Activated CD8-positive, alpha-beta T cell treated with anti-CD3 and anti-CD28 coated beads for 36 hours (primary cell): ENCODE data around the gene TCF12. TPM values are rescaled to one million over a fixed set of nuclear protein-coding genes. Genes with fewer than 3 reads are reported as not detected.
"Not testable (repeated sequence)": the region's sequence is repeated elsewhere in the genome, so short reads cannot be mapped to it uniquely, and the experiment has no call there.

Source experiments
- ATAC-seq: fragments of 200-7000 bp; cut with Tn5 transposase; one replicate; pipeline ENCODE4 v1.10.0; 2021; ENCODE audit warnings: mild to moderate bottlenecking, moderate library complexity
- CTCF ChIA-PET: fragments of 350-600 bp; sonication (Branson Sonifier 250); formaldehyde crosslinking; loops from one replicate; lab custom pipeline; 2021; ENCODE audit warnings: antibody characterized with exemption; lab: Charles Lee
- POLR2A ChIA-PET: fragments of 350-600 bp; sonication (Branson Sonifier 250); formaldehyde crosslinking; loops from one replicate; lab custom pipeline; 2021; ENCODE audit warnings: antibody characterized with exemption; lab: Charles Lee
- DNase-seq: peaks from one replicate; pipeline ENCODE4 v3.0.0-alpha.2; 2020
- H3K27ac Mint-ChIP-seq: one replicate; pipeline ENCODE4 v1.8.0; 2021; ENCODE audit warnings: mild to moderate bottlenecking, mixed read lengths
- H3K27me3 Mint-ChIP-seq: one replicate; pipeline ENCODE4 v1.8.0; 2021; ENCODE audit warnings: mixed read lengths
- H3K36me3 Mint-ChIP-seq: one replicate; pipeline ENCODE4 v1.8.0; 2021; ENCODE audit warnings: low read depth, mixed read lengths
- H3K4me1 Mint-ChIP-seq: one replicate; pipeline ENCODE4 v1.8.0; 2021; ENCODE audit warnings: low read depth, mixed read lengths
- H3K4me3 Mint-ChIP-seq: one replicate; pipeline ENCODE4 v1.8.0; 2021; ENCODE audit warnings: mild to moderate bottlenecking, moderate library complexity, mixed read lengths
- H3K9me3 Mint-ChIP-seq: one replicate; pipeline ENCODE4 v1.8.0; 2021; ENCODE audit warnings: mixed read lengths
- intact Hi-C: fragments of 100-400 bp; cut with micrococcal nuclease; formaldehyde crosslinking; loops from one replicate; pipeline ENCODE4 v1.10.0; 2022
- total RNA-seq, 2 experiments: library from RNA; stranded (reverse); gene quantifications; one replicate each; pipeline ENCODE4 v1.2.3, GENCODE V29; 2021
- TF ChIP-seq, protein P1 (sequence below): fragments of 200-600 bp; IDR thresholded peaks from one replicate; pipeline ENCODE4 v1.8.0; 2022; ENCODE audit warnings: antibody characterized with exemption, mild to moderate bottlenecking

The TCF12 gene
- total RNA-seq, 2 experiments from 2014 or later = 60.5 to 67.4 TPM

DNA sequence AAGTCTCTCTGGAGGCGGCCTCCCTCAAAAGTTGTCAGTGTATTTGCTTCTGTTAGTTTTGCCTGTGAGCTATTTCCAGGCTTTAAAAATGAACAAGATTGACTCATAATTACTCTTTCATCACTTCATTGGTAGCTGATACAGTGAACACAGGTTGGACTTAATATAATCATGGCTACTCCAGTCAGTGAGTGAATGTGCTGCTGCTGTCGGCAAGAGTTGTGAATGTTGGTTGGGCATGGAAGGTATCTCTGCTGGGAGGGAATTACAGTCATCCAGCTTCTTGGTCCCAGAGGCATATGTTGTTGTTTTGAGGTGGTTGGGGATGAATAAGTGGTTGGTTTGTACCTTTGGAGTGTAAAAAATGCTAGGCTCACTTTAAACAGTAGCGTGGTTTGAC, 11.5 kb downstream of the TCF12 start:
- TF ChIP-seq, protein P1, sequence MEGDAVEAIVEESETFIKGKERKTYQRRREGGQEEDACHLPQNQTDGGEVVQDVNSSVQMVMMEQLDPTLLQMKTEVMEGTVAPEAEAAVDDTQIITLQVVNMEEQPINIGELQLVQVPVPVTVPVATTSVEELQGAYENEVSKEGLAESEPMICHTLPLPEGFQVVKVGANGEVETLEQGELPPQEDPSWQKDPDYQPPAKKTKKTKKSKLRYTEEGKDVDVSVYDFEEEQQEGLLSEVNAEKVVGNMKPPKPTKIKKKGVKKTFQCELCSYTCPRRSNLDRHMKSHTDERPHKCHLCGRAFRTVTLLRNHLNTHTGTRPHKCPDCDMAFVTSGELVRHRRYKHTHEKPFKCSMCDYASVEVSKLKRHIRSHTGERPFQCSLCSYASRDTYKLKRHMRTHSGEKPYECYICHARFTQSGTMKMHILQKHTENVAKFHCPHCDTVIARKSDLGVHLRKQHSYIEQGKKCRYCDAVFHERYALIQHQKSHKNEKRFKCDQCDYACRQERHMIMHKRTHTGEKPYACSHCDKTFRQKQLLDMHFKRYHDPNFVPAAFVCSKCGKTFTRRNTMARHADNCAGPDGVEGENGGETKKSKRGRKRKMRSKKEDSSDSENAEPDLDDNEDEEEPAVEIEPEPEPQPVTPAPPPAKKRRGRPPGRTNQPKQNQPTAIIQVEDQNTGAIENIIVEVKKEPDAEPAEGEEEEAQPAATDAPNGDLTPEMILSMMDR = no peak
- no peak overlapping the region for H3K4me3 Mint-ChIP-seq
- no peaks in the 10 kb centered on the region for H3K27me3 Mint-ChIP-seq
- peaks cover 74% of the 10 kb centered on the region for H3K4me1 Mint-ChIP-seq
- no peaks in the 10 kb centered on the region for H3K9me3 Mint-ChIP-seq
- intact Hi-C loops = loop anchor here (10.0 kb wide), 1 partner anchor 55 kb away; no protein-coding TSS in a partner anchor
- no peak for DNase-seq
- ATAC-seq = peak; percentile 22
- peak overlapping the region; percentile 34 for H3K27ac Mint-ChIP-seq
- H3K36me3 Mint-ChIP-seq = peaks cover 34% of the 10 kb centered on the region
- POLR2A ChIA-PET = interaction anchor here (0.6 to 2.2 kb wide), 5 partner anchors 10 to 370 kb away, joined by 3 to 7 read pairs (median 3); partner anchors contain the start of gene TCF12
- CTCF ChIA-PET = interaction anchor here (1.5 kb wide), 1 partner anchor 10 kb away, joined by 4 read pairs; no protein-coding TSS in a partner anchor

DNA sequence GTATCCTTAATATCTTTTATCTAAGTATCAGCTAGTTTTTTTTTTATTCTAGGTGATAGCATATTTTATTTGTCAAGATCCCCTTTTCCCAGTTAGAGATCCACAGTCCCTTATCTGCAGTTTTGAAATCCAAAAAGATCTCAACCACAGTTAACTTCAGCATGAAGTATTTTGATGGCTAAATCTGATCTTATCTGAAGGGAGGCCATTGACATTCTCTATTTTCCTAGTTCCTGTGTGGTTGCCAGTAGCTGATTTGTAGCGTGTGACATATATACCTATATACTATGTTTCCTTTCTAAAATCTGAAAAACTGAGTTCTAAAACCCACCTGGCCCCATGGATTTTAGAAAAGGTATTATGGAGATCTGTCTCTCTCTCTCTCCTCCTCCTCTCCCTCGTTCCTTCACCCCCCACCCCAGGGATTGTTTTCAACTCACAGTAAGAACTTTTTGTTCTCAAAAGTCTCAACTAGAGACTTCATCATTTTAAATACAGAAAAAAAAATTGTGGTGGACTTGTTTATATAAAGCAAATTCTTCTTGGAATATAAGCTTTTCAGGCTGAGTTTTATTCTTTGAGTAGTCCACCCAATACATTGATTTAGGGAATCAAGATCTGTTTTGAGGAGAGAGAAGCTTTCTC, 12.3 kb downstream of the TCF12 start:
- peak overlapping the region; percentile 61 for H3K27ac Mint-ChIP-seq
- DNase-seq (no peak), ATAC-seq (no peak)
- TF ChIP-seq, protein P1 = no peak
- H3K36me3 Mint-ChIP-seq = peaks cover 39% of the 10 kb centered on the region
- H3K4me3 Mint-ChIP-seq = no peak overlapping the region
- ChIA-PET POLR2A (interaction anchor here (1.0 to 1.3 kb wide), 2 partner anchors 11 to 12 kb away, joined by 4 to 5 read pairs; no protein-coding TSS in a partner anchor), CTCF (interaction anchor here (1.3 kb wide), 1 partner anchor 11 kb away, joined by 3 read pairs; no protein-coding TSS in a partner anchor)
- H3K9me3 Mint-ChIP-seq = no peaks in the 10 kb centered on the region
- no peaks in the 10 kb centered on the region for H3K27me3 Mint-ChIP-seq
- H3K4me1 Mint-ChIP-seq = peaks cover 71% of the 10 kb centered on the region
- intact Hi-C loops = loop anchor here (10.0 kb wide), 1 partner anchor 54 kb away; no protein-coding TSS in a partner anchor

DNA sequence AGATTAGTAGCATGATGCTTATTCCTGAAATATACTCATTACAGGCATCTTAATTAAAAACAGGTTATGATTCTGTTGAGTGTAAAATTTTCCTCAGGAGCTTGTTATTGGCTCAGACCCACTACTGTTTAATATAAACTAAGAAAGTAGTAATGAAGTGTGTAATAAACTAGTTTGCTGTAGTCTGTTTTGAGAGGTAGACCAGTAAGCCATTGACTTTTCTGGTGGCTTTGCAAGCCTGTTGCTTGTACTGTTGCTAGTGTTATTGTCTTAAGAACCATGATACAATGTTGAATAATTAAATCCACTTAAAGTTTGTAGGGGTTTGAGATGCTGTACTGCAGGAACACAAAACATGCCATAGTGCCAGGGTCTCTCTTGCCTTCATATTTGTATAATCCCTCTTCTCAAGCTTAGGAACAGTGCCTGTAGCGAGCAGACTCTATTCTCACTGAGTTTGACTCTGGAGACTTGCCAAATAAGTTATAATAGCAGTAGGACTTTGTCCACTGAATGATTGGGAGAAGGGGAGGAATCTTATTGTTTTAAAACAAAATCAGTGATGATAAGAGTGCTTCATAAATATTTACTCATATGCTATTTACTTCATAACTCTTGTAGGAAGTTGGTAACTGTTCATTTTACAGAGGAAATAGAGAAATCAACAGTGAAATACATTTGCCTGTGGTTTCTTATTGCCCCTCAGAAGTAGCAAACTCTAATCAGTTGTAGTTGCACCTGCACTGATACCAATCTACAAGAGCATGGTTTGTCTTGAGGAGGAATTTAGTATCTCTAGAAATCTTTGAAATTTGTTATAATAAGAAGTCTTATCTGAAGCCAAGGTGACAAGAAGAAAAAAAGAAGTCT, 13.4 kb downstream of the TCF12 start:
- TF ChIP-seq, protein P1 = no peak
- Mint-ChIP-seq H3K9me3 (peaks cover 8% of the 10 kb centered on the region), H3K27me3 (no peaks in the 10 kb centered on the region), H3K4me1 (peaks cover 71% of the 10 kb centered on the region), H3K4me3 (no peak overlapping the region), H3K27ac (no peak overlapping the region), H3K36me3 (peaks cover 48% of the 10 kb centered on the region)
- DNase-seq = no peak
- intact Hi-C loops = loop anchor here (10.0 kb wide), 1 partner anchor 53 kb away; no protein-coding TSS in a partner anchor
- no peak for ATAC-seq
- ChIA-PET CTCF (interaction anchor here (1.3 kb wide), 1 partner anchor 10 kb away, joined by 3 read pairs; no protein-coding TSS in a partner anchor), POLR2A (interaction anchor here (1.3 kb wide), 1 partner anchor 13 kb away, joined by 4 read pairs; no protein-coding TSS in a partner anchor)

DNA sequence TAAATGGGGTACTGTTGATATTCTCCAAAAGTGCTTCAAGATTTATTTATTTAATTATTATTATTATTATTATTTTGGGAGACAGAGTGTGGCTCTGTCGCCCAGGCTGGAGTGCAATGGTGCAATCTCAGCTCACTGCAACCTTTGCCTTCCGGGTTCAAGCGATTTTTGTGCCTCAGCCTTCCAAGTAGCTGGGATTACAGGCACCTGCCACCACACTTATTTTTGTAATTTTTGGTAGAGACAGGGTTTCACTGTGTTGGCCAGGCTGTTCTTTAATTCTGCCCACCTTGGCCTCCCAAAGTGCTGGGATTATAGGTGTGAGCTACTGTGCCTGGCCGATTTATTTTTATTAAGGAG, 14.0 kb downstream of the TCF12 start:
- intact Hi-C loops = loop anchor here (10.0 kb wide), 1 partner anchor 52 kb away; no protein-coding TSS in a partner anchor
- H3K27me3 Mint-ChIP-seq, H3K9me3 Mint-ChIP-seq, H3K27ac Mint-ChIP-seq, H3K4me3 Mint-ChIP-seq, ATAC-seq, DNase-seq, POLR2A ChIA-PET: not testable (repeated sequence)
- CTCF ChIA-PET = interaction anchor here (1.2 to 1.3 kb wide), 2 partner anchors 10 to 234 kb away, joined by 3 read pairs; no protein-coding TSS in a partner anchor
- Mint-ChIP-seq H3K4me1 (peaks cover 74% of the 10 kb centered on the region), H3K36me3 (peaks cover 52% of the 10 kb centered on the region)

DNA sequence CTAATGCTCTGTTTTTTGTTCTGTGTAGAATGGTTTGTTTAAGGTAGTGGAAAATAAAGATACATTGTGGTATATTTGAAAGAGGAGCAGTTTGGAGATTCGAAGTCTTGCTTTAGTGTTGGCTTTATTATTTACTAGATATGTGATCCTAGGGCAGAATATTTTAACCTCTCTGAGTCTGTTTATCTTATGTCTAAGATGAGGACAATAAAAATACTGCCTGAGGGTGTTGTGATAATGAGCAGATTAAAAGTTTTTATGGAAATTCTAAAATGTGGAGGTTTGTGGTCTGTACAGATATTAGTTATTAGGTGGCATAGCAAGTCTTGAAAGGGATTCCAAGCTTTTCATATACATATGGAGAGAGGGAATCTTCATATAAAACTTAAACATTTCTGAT, 15.0 kb downstream of the TCF12 start:
- no peak for DNase-seq
- H3K27me3 Mint-ChIP-seq = no peaks in the 10 kb centered on the region
- H3K9me3 Mint-ChIP-seq = peaks cover 9% of the 10 kb centered on the region
- TF ChIP-seq, protein P1 = no peak
- no peak overlapping the region for H3K4me3 Mint-ChIP-seq
- H3K4me1 Mint-ChIP-seq = peaks cover 73% of the 10 kb centered on the region
- no peak for ATAC-seq
- no peak overlapping the region for H3K27ac Mint-ChIP-seq
- intact Hi-C loops = loop anchor here (10.0 kb wide), 1 partner anchor 51 kb away; no protein-coding TSS in a partner anchor
- CTCF ChIA-PET = interaction anchor here (1.2 kb wide), 1 partner anchor 233 kb away, joined by 3 read pairs; no protein-coding TSS in a partner anchor
- POLR2A ChIA-PET = no interaction called here
- peaks cover 51% of the 10 kb centered on the region for H3K36me3 Mint-ChIP-seq
